Measurements from ENCODE around the gene TMEM147.

DNA sequence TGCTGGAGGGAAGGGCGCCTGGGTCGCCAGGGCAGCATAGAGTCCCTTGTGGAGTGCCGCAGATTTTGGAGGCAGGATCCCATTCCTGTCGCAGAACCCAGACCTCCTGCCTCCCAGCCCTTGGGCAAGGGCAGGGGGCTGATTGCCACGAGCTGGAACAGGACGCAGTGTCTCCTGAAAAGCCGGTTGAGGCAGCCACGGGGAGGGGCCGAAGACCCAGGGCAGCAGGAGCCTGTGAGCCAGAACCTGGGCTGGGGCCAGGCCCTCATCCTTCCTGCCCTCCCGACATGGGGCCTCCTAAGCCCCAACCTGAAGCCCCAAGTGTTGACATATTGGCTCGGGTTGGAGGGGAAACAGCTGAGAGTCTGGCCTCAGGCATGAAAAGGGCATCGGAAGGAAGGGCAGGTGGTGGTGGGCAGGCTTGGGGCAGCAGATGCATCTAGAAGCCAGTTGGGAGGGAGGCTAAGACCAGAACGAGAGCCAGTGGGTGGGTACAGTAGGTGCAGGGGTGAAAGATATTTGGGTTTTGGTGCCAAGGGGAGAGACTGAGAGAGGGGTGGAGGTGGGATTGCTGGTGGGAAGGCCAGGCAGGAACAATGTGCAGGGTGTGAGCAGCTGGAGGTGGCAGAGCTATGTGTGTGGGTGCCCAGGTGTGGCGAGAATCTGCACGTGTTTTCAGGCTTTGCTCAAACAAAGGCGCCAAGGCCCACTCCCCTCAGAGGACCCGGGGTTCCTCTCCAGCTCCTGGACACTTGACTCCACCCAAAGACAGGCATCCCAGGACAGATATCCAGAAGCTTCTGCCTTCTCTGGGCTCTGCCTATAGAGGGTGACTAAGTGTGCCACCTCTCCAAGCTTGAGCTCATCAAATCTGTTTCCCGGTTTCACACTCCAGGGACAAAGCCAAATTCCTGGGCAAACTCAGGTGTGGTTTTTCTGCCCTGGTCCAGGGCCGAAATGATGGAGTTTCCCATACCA lies 15.9 kb upstream of the TMEM147 start:
- no peak for TF ChIP-seq CHD1 (IDR thresholded peaks at IDR 0.05; ENCODE audit: low read depth, low read length)
- TF ChIP-seq MXI1 (IDR thresholded peaks at IDR 0.05; ENCODE audit: borderline replicate concordance, low read depth, low read length) = no peak
